Activated effector memory CD4-positive, alpha-beta T cell treated with Interleukin-2 at 50 U/mL for 16 hours (primary cell): ENCODE measurements around the gene C20orf202.

Source experiments
- DNase-seq: peaks from one replicate; pipeline ENCODE4 v3.0.0-alpha.2; 2020

Gene C20orf202

GRCh38 chr20:1202762-1203504 lies at the start of gene C20orf202:
Gene C20orf202 (plus strand): TSS chr20:1203454. CDS start chr20:1203586, 132 bp downstream.
- DNase-seq: no peak

GRCh38 chr20:1154226-1154625 lies 49.0 kb upstream of the C20orf202 start:
- DNase-seq: no peak

- DNase-seq: no peak
These were observed 48.6 kb upstream of the C20orf202 start for GRCh38 chr20:1154691-1155090.

- no peak for DNase-seq
These were observed 47.9 kb upstream of the C20orf202 start for GRCh38 chr20:1155342-1155741.

- no peak for DNase-seq
These were observed 42.8 kb upstream of the C20orf202 start for GRCh38 chr20:1160496-1160895.

GRCh38 chr20:1160991-1161390 lies 42.3 kb upstream of the C20orf202 start:
- DNase-seq: no peak

GRCh38 chr20:1163105-1163504 lies 40.1 kb upstream of the C20orf202 start:
- DNase-seq: no peak

- no peak for DNase-seq
These were observed 39.6 kb upstream of the C20orf202 start for GRCh38 chr20:1163653-1164052.

- no peak for DNase-seq
These were observed 38.4 kb upstream of the C20orf202 start for GRCh38 chr20:1164871-1165270.

GRCh38 chr20:1165521-1165920 lies 37.7 kb upstream of the C20orf202 start:
- no peak for DNase-seq

GRCh38 chr20:1165941-1166340 lies 37.3 kb upstream of the C20orf202 start:
- DNase-seq: no peak

- no peak for DNase-seq
These were observed 36.1 kb upstream of the C20orf202 start for GRCh38 chr20:1166948-1167720.

GRCh38 chr20:1169224-1169623 lies 34.0 kb upstream of the C20orf202 start:
- no peak for DNase-seq

- DNase-seq: no peak
These were observed 31.7 kb upstream of the C20orf202 start for GRCh38 chr20:1171461-1172093.

GRCh38 chr20:1173698-1174097 lies 29.6 kb upstream of the C20orf202 start:
- no peak for DNase-seq

GRCh38 chr20:1174787-1175186 lies 28.5 kb upstream of the C20orf202 start:
- DNase-seq: no peak

GRCh38 chr20:1177680-1178079 lies 25.6 kb upstream of the C20orf202 start:
- no peak for DNase-seq

- DNase-seq: no peak
These were observed 25.2 kb upstream of the C20orf202 start for GRCh38 chr20:1178103-1178502.

GRCh38 chr20:1178623-1179022 lies 24.6 kb upstream of the C20orf202 start:
- no peak for DNase-seq

GRCh38 chr20:1180949-1181348 lies 22.3 kb upstream of the C20orf202 start:
- DNase-seq: no peak

- DNase-seq: no peak
These were observed 21.1 kb upstream of the C20orf202 start for GRCh38 chr20:1182106-1182505.

- no peak for DNase-seq
These were observed 20.1 kb upstream of the C20orf202 start for GRCh38 chr20:1183153-1183552.

GRCh38 chr20:1184260-1184637 lies 19.0 kb upstream of the C20orf202 start:
- no peak for DNase-seq
